Lung (tissue), 12 donors: ENCODE data around the gene POLR2C. TPM values are rescaled to one million over a fixed set of nuclear protein-coding genes. Genes with fewer than 3 reads are reported as not detected.

Source experiments
- ATAC-seq: fragments of 200-7000 bp; cut with Tn5 transposase; one replicate; pipeline ENCODE4 v1.9.1; 2020; ENCODE audit warnings: moderate number of reproducible peaks; ENCODE audit not compliant: insufficient read depth, low FRiP score
- DNase-seq, 3 donors: peaks; one replicate each; pipeline ENCODE4 v3.0.0-alpha.2; 2013 to 2017
- H3K27ac ChIP-seq, 2 donors: one replicate each; pipeline ENCODE4 v1.5.1; 2013; ENCODE audit warnings: mild to moderate bottlenecking in 2 of 2, moderate library complexity in 2 of 2, control low read depth in 1 of 2, inconsistent platforms in 1 of 2, low read depth in 1 of 2, low read length in 1 of 2
- H3K27me3 ChIP-seq, 3 donors: one replicate each; pipeline ENCODE4 v1.5.1; 2013; ENCODE audit warnings: low read length in 2 of 3; ENCODE audit not compliant: control insufficient read depth in 3 of 3, insufficient read depth in 3 of 3
- H3K36me3 ChIP-seq, 4 donors: one replicate each; pipeline ENCODE4 v1.5.1; 2013; ENCODE audit warnings: low read length in 4 of 4, mild to moderate bottlenecking in 1 of 4, moderate library complexity in 1 of 4; ENCODE audit not compliant: control insufficient read depth in 4 of 4, insufficient read depth in 4 of 4
- H3K4me1 ChIP-seq, 5 donors: one replicate each; pipeline ENCODE4 v1.5.1; 2013; ENCODE audit warnings: low read length in 5 of 5, mild to moderate bottlenecking in 2 of 5, moderate library complexity in 1 of 5; ENCODE audit not compliant: control insufficient read depth in 5 of 5, insufficient read depth in 5 of 5
- H3K4me3 ChIP-seq: one replicate; pipeline ENCODE4 v1.5.1; 2013; ENCODE audit warnings: mild to moderate bottlenecking, control low read depth, moderate library complexity
- H3K9ac ChIP-seq, 2 donors: one replicate each; pipeline ENCODE4 v1.5.1; 2013; ENCODE audit warnings: low read length in 2 of 2, control low read depth in 1 of 2; ENCODE audit not compliant: insufficient read depth in 1 of 2
- H3K9me3 ChIP-seq, 4 donors: one replicate each; pipeline ENCODE4 v1.5.1; 2013; ENCODE audit warnings: low read length in 3 of 4, mild to moderate bottlenecking in 1 of 4, moderate library complexity in 1 of 4; ENCODE audit not compliant: control insufficient read depth in 4 of 4, insufficient read depth in 3 of 4
- WGBS, 2 donors: extraction: QIAGEN DNeasy Blood & Tissue Kit; methylation state at CpG; one replicate each; pipeline ENCODE4 v1.1.7; 2013; 5-methylcytosine and 5-hydroxymethylcytosine counted together
- polyA plus RNA-seq, 2 donors: library from polyadenylated mRNA; stranded (reverse); fragments of 200-250 nt; gene quantifications; one replicate each; pipeline ENCODE4 v1.2.1, GENCODE V29; 2013
- total RNA-seq, 2 donors: library from RNA; depleted of rRNA in 1 of 2; stranded (reverse); fragments of >200 nt in 1 of 2; gene quantifications; one replicate each; pipeline ENCODE4 v1.2.1, GENCODE V29; 2014 to 2021
- TF ChIP-seq, protein P1 (sequence below): IDR thresholded peaks from 2 replicates; pipeline ENCODE4 v1.5.1; 2012; ENCODE audit warnings: mild to moderate bottlenecking; ENCODE audit errors: control extremely low read depth, extremely low read depth
- donor health status: control.
- donor health status: control.
- donor health status: Bipolar disorder and iron deficiency.
- donor health status: healthy.
- donor health status: DM: yes; HTN: yes; CAD: no.

The POLR2C gene
- total and polyA plus RNA-seq, 4 donors, result 65.8 to 124 (median 82.5) TPM

DNA sequence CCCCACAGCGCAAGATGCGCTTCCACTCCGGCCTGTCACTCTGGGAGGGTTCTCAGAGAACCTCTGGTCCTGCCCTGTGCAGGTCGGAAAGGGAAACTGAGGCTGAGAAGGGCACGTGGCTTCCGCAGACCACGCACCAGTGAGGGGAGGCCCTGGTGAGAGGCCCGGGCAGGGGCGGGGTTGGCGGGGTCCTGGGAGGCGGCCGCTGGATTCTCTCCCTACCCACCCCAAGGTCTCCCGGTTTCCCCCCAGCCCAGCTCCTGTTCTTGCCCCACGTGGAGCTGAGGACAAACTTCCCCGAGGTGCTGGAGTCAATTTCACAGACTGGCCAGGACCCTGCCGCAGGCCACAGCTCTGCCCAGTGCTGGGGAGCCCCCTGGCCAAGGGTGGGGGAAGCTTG, 46.4 kb upstream of the POLR2C start:
- Histone ChIP-seq H3K9ac (no peak overlapping the region), H3K36me3 (no peaks in the 10 kb centered on the region), H3K4me3 (no peak overlapping the region), H3K27me3 (no peaks in the 10 kb centered on the region), H3K27ac (peak overlapping the region in 1 of 2 donors; percentile 9), H3K9me3 (no peaks in the 10 kb centered on the region), H3K4me1 (peaks cover 0 to 19% (median 14%) of the 10 kb centered on the region in 5 donors)
- TF ChIP-seq, protein P1, sequence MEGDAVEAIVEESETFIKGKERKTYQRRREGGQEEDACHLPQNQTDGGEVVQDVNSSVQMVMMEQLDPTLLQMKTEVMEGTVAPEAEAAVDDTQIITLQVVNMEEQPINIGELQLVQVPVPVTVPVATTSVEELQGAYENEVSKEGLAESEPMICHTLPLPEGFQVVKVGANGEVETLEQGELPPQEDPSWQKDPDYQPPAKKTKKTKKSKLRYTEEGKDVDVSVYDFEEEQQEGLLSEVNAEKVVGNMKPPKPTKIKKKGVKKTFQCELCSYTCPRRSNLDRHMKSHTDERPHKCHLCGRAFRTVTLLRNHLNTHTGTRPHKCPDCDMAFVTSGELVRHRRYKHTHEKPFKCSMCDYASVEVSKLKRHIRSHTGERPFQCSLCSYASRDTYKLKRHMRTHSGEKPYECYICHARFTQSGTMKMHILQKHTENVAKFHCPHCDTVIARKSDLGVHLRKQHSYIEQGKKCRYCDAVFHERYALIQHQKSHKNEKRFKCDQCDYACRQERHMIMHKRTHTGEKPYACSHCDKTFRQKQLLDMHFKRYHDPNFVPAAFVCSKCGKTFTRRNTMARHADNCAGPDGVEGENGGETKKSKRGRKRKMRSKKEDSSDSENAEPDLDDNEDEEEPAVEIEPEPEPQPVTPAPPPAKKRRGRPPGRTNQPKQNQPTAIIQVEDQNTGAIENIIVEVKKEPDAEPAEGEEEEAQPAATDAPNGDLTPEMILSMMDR, result no peak
- WGBS, 2 donors, result 85 to 86% methylated on average over 15 to 16 of the region's 16 CpGs
- no peak for DNase-seq
- ATAC-seq, result no peak

- no peaks in the 10 kb centered on the region for H3K9me3 ChIP-seq
Measured at GRCh38 chr16:57419506-57419905, 43.0 kb upstream of the POLR2C start.

GRCh38 chr16:57422026-57422944, 40.2 kb upstream of the POLR2C start:
- Histone ChIP-seq H3K4me3 (no peak overlapping the region), H3K36me3 (no peaks in the 10 kb centered on the region), H3K9ac (peak overlapping the region in 1 of 2 donors; percentile 34), H3K27ac (no peak overlapping the region), H3K27me3 (no peaks in the 10 kb centered on the region), H3K9me3 (no peaks in the 10 kb centered on the region), H3K4me1 (peaks cover 0 to 16% (median 9%) of the 10 kb centered on the region in 5 donors)
- WGBS, 2 donors, result 41 to 60% methylated on average over 10 of the region's 10 CpGs
- ATAC-seq (no peak), DNase-seq (peak; percentile 82 to 92 (median 90))
- TF ChIP-seq, protein P1, result no peak

More at GRCh38 chr16:57419506-57419905, 43.0 kb upstream of the POLR2C start:
- no peak overlapping the region for H3K4me3 ChIP-seq
- ATAC-seq (no peak), DNase-seq (no peak)
- 78 to 83% methylated on average over 6 of the region's 6 CpGs for WGBS, 2 donors
- no peak overlapping the region for H3K27ac ChIP-seq
- H3K4me1 ChIP-seq, result peaks cover 0 to 24% (median 14%) of the 10 kb centered on the region in 5 donors
- no peak overlapping the region for H3K9ac ChIP-seq
- H3K36me3 ChIP-seq, result no peaks in the 10 kb centered on the region
- no peaks in the 10 kb centered on the region for H3K27me3 ChIP-seq
- TF ChIP-seq, protein P1, result no peak
